ENCODE results near the gene SESN1.
A peak's percentile ranks its signal among the peaks of the same experiment; 100 is the strongest.

The SESN1 gene

GRCh38 chr6:109059153-109059552 lies 35.5 kb downstream of the SESN1 start:
- TF ChIP-seq TARDBP (IDR thresholded peaks at IDR 0.05) = no peak
- no peak for DNase-seq (ENCODE audit: extremely low spot score)
- ChIA-PET CTCF (interaction anchor here (0.6 to 0.9 kb wide), 3 partner anchors 12 to 492 kb away, joined by 3 to 4 read pairs (median 3); no protein-coding TSS in a partner anchor), POLR2A (no interaction called here)

- ChIA-PET POLR2A (no interaction called here), CTCF (interaction anchor here (0.6 to 0.9 kb wide), 2 partner anchors 12 to 492 kb away, joined by 3 read pairs; no protein-coding TSS in a partner anchor)
- DNase-seq (ENCODE audit: extremely low spot score) = no peak
- TF ChIP-seq FOXK2 (IDR thresholded peaks at IDR 0.05) (no peak), FOXM1 (IDR thresholded peaks at IDR 0.05; ENCODE audit: borderline replicate concordance) (no peak), HDGF (IDR thresholded peaks at IDR 0.05; ENCODE audit: borderline replicate concordance) (no peak), PKNOX1 (IDR thresholded peaks at IDR 0.05) (no peak), LEF1 (IDR thresholded peaks at IDR 0.05; ENCODE audit: borderline replicate concordance) (no peak), ELF4 (IDR thresholded peaks at IDR 0.05) (no peak), L3MBTL2 (conservative IDR thresholded peaks at IDR 0.05) (no peak), ZNF384 (IDR thresholded peaks at IDR 0.05) (no peak), SUZ12 (IDR thresholded peaks at IDR 0.05) (no peak), NFRKB (IDR thresholded peaks at IDR 0.05) (no peak), BHLHE40 (IDR thresholded peaks at IDR 0.05; ENCODE audit: borderline replicate concordance) (no peak), CTBP1 (IDR thresholded peaks at IDR 0.05; ENCODE audit: borderline replicate concordance) (no peak), TARDBP (IDR thresholded peaks at IDR 0.05) (no peak), ARNT (IDR thresholded peaks at IDR 0.05) (no peak), FOXA1 (IDR thresholded peaks at IDR 0.05) (no peak), SP1 (IDR thresholded peaks at IDR 0.05) (no peak)
These were observed 36.0 kb downstream of the SESN1 start for GRCh38 chr6:109058620-109059019.

- DNase-seq (ENCODE audit: extremely low spot score) = no peak
- ChIA-PET CTCF (interaction anchor here (0.7 kb wide), 1 partner anchor 25 kb away, joined by 3 read pairs; no protein-coding TSS in a partner anchor), POLR2A (no interaction called here)
- TF ChIP-seq FOXA1 (IDR thresholded peaks at IDR 0.05) = no peak
- no peak for TF ChIP-seq SP1 (IDR thresholded peaks at IDR 0.05)
- TF ChIP-seq TARDBP (IDR thresholded peaks at IDR 0.05) = no peak
- TF ChIP-seq FOXM1 (IDR thresholded peaks at IDR 0.05; ENCODE audit: borderline replicate concordance) = no peak
- no peak for TF ChIP-seq ELF4 (IDR thresholded peaks at IDR 0.05)
- TF ChIP-seq SUZ12 (IDR thresholded peaks at IDR 0.05) = no peak
- no peak for TF ChIP-seq L3MBTL2 (conservative IDR thresholded peaks at IDR 0.05)
- no peak for TF ChIP-seq HDGF (IDR thresholded peaks at IDR 0.05; ENCODE audit: borderline replicate concordance)
- TF ChIP-seq LEF1 (IDR thresholded peaks at IDR 0.05; ENCODE audit: borderline replicate concordance) = no peak
- TF ChIP-seq PKNOX1 (IDR thresholded peaks at IDR 0.05) = no peak
- TF ChIP-seq ARNT (IDR thresholded peaks at IDR 0.05) = no peak
- no peak for TF ChIP-seq FOXK2 (IDR thresholded peaks at IDR 0.05)
- TF ChIP-seq CTBP1 (IDR thresholded peaks at IDR 0.05; ENCODE audit: borderline replicate concordance) = no peak
- TF ChIP-seq NFRKB (IDR thresholded peaks at IDR 0.05) = no peak
These were observed 38.0 kb downstream of the SESN1 start for GRCh38 chr6:109056661-109057060.

- no peak for DNase-seq (ENCODE audit: extremely low spot score)
- ChIA-PET CTCF (interaction anchor here (0.7 kb wide), 1 partner anchor 24 kb away, joined by 3 read pairs; no protein-coding TSS in a partner anchor), POLR2A (no interaction called here)
- TF ChIP-seq SP1 (IDR thresholded peaks at IDR 0.05) = no peak
These were observed 38.8 kb downstream of the SESN1 start for GRCh38 chr6:109055771-109056235.

- POLR2A ChIA-PET = interaction anchor here (2.0 kb wide), 1 partner anchor 14 kb away, joined by 6 read pairs; no protein-coding TSS in a partner anchor
- CTCF ChIA-PET = interaction anchor here (0.5 kb wide), 1 partner anchor 40 kb away, joined by 3 read pairs; no protein-coding TSS in a partner anchor
- DNase-seq (ENCODE audit: extremely low spot score) = peak; percentile 27
- TF ChIP-seq PKNOX1 (IDR thresholded peaks at IDR 0.05) (peak; percentile 85), SUZ12 (IDR thresholded peaks at IDR 0.05) (no peak), NFRKB (IDR thresholded peaks at IDR 0.05) (no peak), TARDBP (IDR thresholded peaks at IDR 0.05) (no peak), FOXK2 (IDR thresholded peaks at IDR 0.05) (no peak), ARNT (IDR thresholded peaks at IDR 0.05) (no peak)
These were observed 41.3 kb downstream of the SESN1 start for GRCh38 chr6:109053336-109053735.

DNA sequence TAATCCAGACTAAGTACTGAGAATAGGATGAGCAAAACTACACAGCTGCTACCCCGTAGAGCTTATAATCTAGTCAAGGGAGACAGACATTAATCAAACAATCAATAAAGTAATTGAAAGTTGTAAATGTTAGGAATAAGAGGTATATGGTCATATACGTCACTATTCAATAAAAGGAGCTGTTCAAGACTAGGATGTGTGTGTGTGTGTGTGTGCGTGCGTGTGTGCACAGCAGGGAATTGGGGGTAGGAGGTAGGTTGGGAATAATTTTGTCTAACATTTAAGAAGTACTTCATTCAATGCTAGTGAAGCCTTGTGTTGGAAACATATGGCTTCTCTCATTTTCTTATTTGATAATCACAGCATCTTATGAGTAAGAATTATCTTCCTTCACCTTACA lies 41.8 kb downstream of the SESN1 start:
- TF ChIP-seq FOXM1 (IDR thresholded peaks at IDR 0.05; ENCODE audit: borderline replicate concordance) (no peak), PKNOX1 (IDR thresholded peaks at IDR 0.05) (peak; percentile 43), ARNT (IDR thresholded peaks at IDR 0.05) (no peak; the same call in 1 of the 2 replicates)
- ChIA-PET CTCF (no interaction called here), POLR2A (interaction anchor here (2.0 kb wide), 1 partner anchor 14 kb away, joined by 6 read pairs; no protein-coding TSS in a partner anchor)
- DNase-seq (ENCODE audit: extremely low spot score) = no peak

All from HEK293T (cell line).